Vagina (tissue), 2 donors: ENCODE data around the gene MMP24OS. TPM values are rescaled to one million over a fixed set of nuclear protein-coding genes. Genes with fewer than 3 reads are reported as not detected.
"Not testable (repeated sequence)": the region's sequence is repeated elsewhere in the genome, so short reads cannot be mapped to it uniquely, and the experiment has no call there.

Experiments used
- DNase-seq, 2 donors: peaks; one replicate each; pipeline ENCODE4 v3.0.0-alpha.2; 2017; ENCODE audit errors: extremely low spot score in 2 of 2
- H3K27ac ChIP-seq: fragments of 200-600 bp; sonication (generic); one replicate; pipeline ENCODE4 v1.5.1; 2019
- H3K27me3 ChIP-seq: fragments of 200-600 bp; sonication (generic); one replicate; pipeline ENCODE4 v1.5.1; 2019
- H3K36me3 ChIP-seq, 2 donors: fragments of 200-600 bp; sonication (generic); one replicate each; pipeline ENCODE4 v1.5.1; 2017 to 2019
- H3K4me1 ChIP-seq: fragments of 200-600 bp; sonication (generic); one replicate; pipeline ENCODE4 v1.5.1; 2019
- H3K4me3 ChIP-seq, 2 donors: fragments of 200-600 bp; sonication (generic); 1 replicate in 1 of 2; 2 replicates in 1 of 2; pipeline ENCODE4 v1.5.1; 2016 to 2019
- H3K9me3 ChIP-seq: fragments of 200-600 bp; sonication (generic); one replicate; pipeline ENCODE4 v1.5.1; 2019
- POLR2A ChIP-seq, 2 donors: fragments of 450-650 bp; IDR thresholded peaks; one replicate each; pipeline ENCODE4 v1.6.1; 2017; ENCODE audit warnings: antibody characterized with exemption in 2 of 2, mild to moderate bottlenecking in 2 of 2, moderate library complexity in 2 of 2
- POLR2AphosphoS5 ChIP-seq, 2 donors: sonication (generic); formaldehyde crosslinking; IDR thresholded peaks; one replicate each; pipeline ENCODE4 v1.9.0; 2017; ENCODE audit warnings: antibody characterized with exemption in 2 of 2, mild to moderate bottlenecking in 2 of 2, low read depth in 1 of 2; ENCODE audit not compliant: insufficient read depth in 1 of 2
- intact Hi-C: fragments of 100-400 bp; cut with DNase I; formaldehyde crosslinking; loops from one replicate; pipeline ENCODE4 v1.15.1; 2023
- total RNA-seq: library from RNA; depleted of rRNA; stranded (reverse); fragments of >200 nt; gene quantifications from one replicate; pipeline ENCODE4 v1.2.3, GENCODE V29; 2016
- TF ChIP-seq, protein P1 (sequence below), 3 experiments: fragments of 450-650 bp in 2 of 3; fragments of 200-600 bp in 1 of 3; sonication (generic) in 1 of 3; IDR thresholded peaks; one replicate each; pipeline ENCODE4 v1.5.1; 2017 to 2019; ENCODE audit warnings: antibody characterized with exemption in 3 of 3, mild to moderate bottlenecking in 2 of 3, moderate library complexity in 2 of 3

MMP24OS gene
- total RNA-seq, 1 donor from 2014 or later = 36.8 TPM

DNA sequence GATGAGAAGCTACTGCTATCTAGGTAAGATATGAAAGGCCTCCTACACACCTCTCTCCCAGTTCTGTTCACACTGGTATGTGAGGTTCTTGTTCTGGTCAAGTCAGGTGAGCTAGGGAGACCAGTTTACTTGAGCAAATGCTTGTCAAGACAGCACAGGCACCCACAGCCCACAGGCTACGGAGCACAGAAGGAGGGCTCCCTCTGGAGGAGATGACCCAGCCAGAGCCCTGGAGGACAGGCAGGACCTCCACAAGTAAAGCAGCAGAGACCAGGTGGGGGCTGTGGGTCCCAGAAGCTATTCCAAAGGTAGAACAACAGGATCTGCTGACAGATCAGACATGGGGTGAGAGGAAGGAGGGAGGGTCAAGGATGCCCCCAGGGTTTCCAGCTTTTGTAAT lies 13.2 kb downstream of the MMP24OS start:
- intact Hi-C loops = loop anchor here (5.0 kb wide), 1 partner anchor 117 kb away; the partner anchor contains the start of gene EDEM2
- H3K4me1 ChIP-seq = no peaks in the 10 kb centered on the region
- TF ChIP-seq POLR2AphosphoS5 (IDR thresholded peaks at IDR 0.05; ENCODE audit: insufficient read depth in 1 of 2, low read depth in 1 of 2) (no peak), POLR2A (IDR thresholded peaks at IDR 0.05) (no peak)
- TF ChIP-seq, protein P1, sequence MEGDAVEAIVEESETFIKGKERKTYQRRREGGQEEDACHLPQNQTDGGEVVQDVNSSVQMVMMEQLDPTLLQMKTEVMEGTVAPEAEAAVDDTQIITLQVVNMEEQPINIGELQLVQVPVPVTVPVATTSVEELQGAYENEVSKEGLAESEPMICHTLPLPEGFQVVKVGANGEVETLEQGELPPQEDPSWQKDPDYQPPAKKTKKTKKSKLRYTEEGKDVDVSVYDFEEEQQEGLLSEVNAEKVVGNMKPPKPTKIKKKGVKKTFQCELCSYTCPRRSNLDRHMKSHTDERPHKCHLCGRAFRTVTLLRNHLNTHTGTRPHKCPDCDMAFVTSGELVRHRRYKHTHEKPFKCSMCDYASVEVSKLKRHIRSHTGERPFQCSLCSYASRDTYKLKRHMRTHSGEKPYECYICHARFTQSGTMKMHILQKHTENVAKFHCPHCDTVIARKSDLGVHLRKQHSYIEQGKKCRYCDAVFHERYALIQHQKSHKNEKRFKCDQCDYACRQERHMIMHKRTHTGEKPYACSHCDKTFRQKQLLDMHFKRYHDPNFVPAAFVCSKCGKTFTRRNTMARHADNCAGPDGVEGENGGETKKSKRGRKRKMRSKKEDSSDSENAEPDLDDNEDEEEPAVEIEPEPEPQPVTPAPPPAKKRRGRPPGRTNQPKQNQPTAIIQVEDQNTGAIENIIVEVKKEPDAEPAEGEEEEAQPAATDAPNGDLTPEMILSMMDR (IDR thresholded peaks at IDR 0.05) = no peak
- no peak overlapping the region for H3K27ac ChIP-seq
- H3K9me3 ChIP-seq = no peaks in the 10 kb centered on the region
- H3K27me3 ChIP-seq = no peaks in the 10 kb centered on the region
- H3K36me3 ChIP-seq = peaks cover 0 to 16% of the 10 kb centered on the region in 2 donors
- no peak overlapping the region for H3K4me3 ChIP-seq
- DNase-seq = no peak

DNA sequence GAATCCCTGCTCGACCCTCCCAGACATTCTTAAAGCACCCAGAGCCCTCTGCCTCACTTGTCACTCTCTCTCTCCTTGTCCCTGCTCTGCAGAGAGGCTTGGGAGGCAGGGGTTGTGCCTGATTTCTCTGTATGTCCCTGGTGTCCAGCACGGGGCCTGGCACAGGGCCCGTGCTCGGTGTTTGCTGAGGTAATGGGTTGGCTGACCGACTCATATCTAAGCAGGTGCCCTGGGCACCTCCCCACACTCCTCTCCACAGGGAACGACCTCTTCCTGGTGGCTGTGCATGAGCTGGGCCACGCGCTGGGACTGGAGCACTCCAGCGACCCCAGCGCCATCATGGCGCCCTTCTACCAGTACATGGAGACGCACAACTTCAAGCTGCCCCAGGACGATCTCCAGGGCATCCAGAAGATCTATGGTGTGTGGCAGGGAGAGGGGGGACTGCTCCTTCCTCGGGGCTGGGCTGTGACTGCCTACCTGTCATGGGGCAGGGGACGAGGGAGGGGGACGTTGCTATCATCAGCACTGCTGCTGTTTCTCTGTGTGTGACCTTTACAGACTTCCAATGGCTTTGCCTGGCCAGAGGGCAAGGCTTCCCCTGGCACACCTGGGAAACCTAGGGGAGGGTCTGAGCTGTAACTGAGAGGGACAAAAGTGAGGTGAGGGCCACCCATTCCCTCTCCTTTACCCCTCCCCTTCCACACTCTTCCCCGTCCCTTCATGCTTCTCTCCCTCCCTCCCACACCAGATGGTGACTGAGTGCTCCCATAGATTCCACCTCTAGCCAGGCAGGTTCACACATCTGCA lies 14.2 kb downstream of the MMP24OS start:
- Histone ChIP-seq H3K27me3 (no peaks in the 10 kb centered on the region), H3K4me3 (no peak overlapping the region), H3K9me3 (no peaks in the 10 kb centered on the region), H3K27ac (peak overlapping the region; percentile 57), H3K36me3 (peaks cover 0 to 16% of the 10 kb centered on the region in 2 donors), H3K4me1 (no peaks in the 10 kb centered on the region)
- no peak for TF ChIP-seq POLR2AphosphoS5 (IDR thresholded peaks at IDR 0.05; ENCODE audit: insufficient read depth in 1 of 2, low read depth in 1 of 2)
- TF ChIP-seq, protein P1 (IDR thresholded peaks at IDR 0.05) = no peak
- TF ChIP-seq POLR2A (IDR thresholded peaks at IDR 0.05) = no peak
- DNase-seq = no peak
- intact Hi-C loops = no loop called here

DNA sequence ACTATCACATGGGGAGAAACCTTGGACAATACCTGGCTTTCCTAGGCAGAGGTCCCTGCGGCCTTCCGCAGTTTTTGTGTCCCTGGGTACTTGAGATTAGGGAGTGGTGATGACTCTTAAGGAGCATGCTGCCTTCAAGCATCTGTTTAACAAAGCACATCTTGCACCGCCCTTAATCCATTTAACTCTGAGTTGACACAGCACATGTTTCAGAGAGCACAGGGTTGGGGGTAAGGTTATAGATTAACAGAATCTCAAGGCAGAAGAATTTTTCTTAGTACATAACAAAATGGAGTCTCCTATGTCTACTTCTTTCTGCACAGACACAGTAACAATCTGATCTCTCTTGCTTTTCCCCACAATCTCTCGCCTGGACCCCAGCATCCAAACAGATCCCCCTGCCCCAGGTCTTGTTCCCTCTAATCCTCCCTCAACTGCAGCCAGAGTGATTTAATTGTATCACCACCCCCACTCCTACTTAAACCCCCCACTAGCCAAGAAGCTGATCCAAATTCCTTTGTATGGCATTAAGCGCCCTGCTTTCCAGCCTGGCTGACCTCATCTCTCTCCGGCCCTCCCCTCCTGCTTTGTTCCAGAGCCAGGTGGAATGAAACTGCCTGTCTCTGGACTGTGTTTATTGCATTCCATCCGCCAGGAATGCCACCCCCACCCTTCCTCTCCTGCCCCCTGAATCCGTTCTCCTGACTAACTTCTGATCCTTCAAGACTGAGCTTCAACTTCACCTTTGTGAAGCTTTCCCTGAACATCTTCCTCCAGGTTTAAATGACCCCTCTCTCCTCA lies 15.0 kb downstream of the MMP24OS start:
- H3K27ac ChIP-seq = peak overlapping the region; percentile 57

GRCh38 chr20:35262321-35262720 lies 15.6 kb downstream of the MMP24OS start:
- H3K36me3 ChIP-seq, H3K9me3 ChIP-seq, H3K4me3 ChIP-seq, H3K4me1 ChIP-seq, H3K27me3 ChIP-seq, H3K27ac ChIP-seq, DNase-seq, intact Hi-C loops: not testable (repeated sequence)

More for the DNA sequence above, 15.0 kb downstream of the MMP24OS start:
- H3K4me1 ChIP-seq, intact Hi-C loops, H3K9me3 ChIP-seq, DNase-seq, H3K4me3 ChIP-seq, H3K27me3 ChIP-seq: not testable (repeated sequence)
- H3K36me3 ChIP-seq = peaks cover 0 to 11% of the 10 kb centered on the region in 2 donors

- Histone ChIP-seq H3K27ac (no peak overlapping the region), H3K36me3 (no peaks in the 10 kb centered on the region), H3K4me3 (no peak overlapping the region), H3K9me3 (no peaks in the 10 kb centered on the region), H3K4me1 (no peaks in the 10 kb centered on the region), H3K27me3 (no peaks in the 10 kb centered on the region)
- DNase-seq = no peak
- TF ChIP-seq POLR2AphosphoS5 (IDR thresholded peaks at IDR 0.05; ENCODE audit: insufficient read depth in 1 of 2, low read depth in 1 of 2) (no peak), POLR2A (IDR thresholded peaks at IDR 0.05) (no peak)
- TF ChIP-seq, protein P1 (IDR thresholded peaks at IDR 0.05) = no peak
- intact Hi-C loops = no loop called here
Measured at GRCh38 chr20:35260426-35260825, 17.5 kb downstream of the MMP24OS start.
